Activated T-helper 1 cell treated with Interleukin-2 at 50 U/mL for 16 hours (primary cell): ENCODE measurements around the gene CACNA1D.

ENCODE experiments used
- DNase-seq: peaks from one replicate; pipeline ENCODE4 v3.0.0-alpha.2; 2020; ENCODE audit warnings: low read depth

Gene CACNA1D

GRCh38 chr3:53849916-53850315 lies 355.5 kb downstream of the CACNA1D start:
- no peak for DNase-seq

GRCh38 chr3:53850895-53851294 lies 356.5 kb downstream of the CACNA1D start:
- no peak for DNase-seq

- no peak for DNase-seq
Observed at GRCh38 chr3:53856964-53857363, 362.6 kb downstream of the CACNA1D start.

- no peak for DNase-seq
Observed at GRCh38 chr3:53858096-53858741, 363.8 kb downstream of the CACNA1D start.

GRCh38 chr3:53859178-53859577 lies 364.8 kb downstream of the CACNA1D start:
- no peak for DNase-seq

- no peak for DNase-seq
Observed at GRCh38 chr3:53860196-53860595, 365.8 kb downstream of the CACNA1D start.

GRCh38 chr3:53862241-53862640 lies 367.8 kb downstream of the CACNA1D start:
- DNase-seq, result no peak

- DNase-seq, result no peak
Observed at GRCh38 chr3:53863145-53863544, 368.7 kb downstream of the CACNA1D start.
